PC-3 (cell line): ENCODE results near the gene NDUFB6. TPM values are rescaled to one million over a fixed set of nuclear protein-coding genes. Genes with fewer than 3 reads are reported as not detected.

Source experiments
- ATAC-seq: fragments of 200-7000 bp; cut with Tn5 transposase; 2 replicates; pipeline ENCODE4 v1.9.1; 2020; ENCODE audit warnings: mild to moderate bottlenecking, moderate library complexity
- BruUV-seq: library from RNA; stranded (reverse); fragments of 400-500 nt; replicated peaks from 2 replicates; lab custom pipeline; 2021; lab: Mats Ljungman, UMichigan
- CTCF ChIA-PET: fragments of 300-600 bp; sonication (Branson Sonifier 250); formaldehyde crosslinking; loops from one replicate; lab custom pipeline; 2022; ENCODE audit warnings: antibody characterized with exemption; lab: Charles Lee
- POLR2A ChIA-PET: fragments of 300-600 bp; sonication (Branson Sonifier 250); formaldehyde crosslinking; loops from one replicate; lab custom pipeline; 2022; ENCODE audit warnings: antibody characterized with exemption; ENCODE audit not compliant: unreplicated experiment; lab: Charles Lee
- DNase-seq: peaks from one replicate; pipeline ENCODE4 v3.0.0-alpha.2; 2015
- H2AFZ ChIP-seq: fragments of 300-600 bp; sonication (generic); 2 replicates; pipeline ENCODE4 v1.6.0; 2016; ENCODE audit warnings: antibody characterized with exemption, low read length
- H3F3A ChIP-seq: fragments of 300-600 bp; sonication (generic); one replicate; pipeline ENCODE4 v1.6.0; 2017; ENCODE audit warnings: antibody characterized with exemption, low read length, control low read depth, mild to moderate bottlenecking; ENCODE audit not compliant: unreplicated experiment
- H3K27ac ChIP-seq: fragments of 300-600 bp; sonication (generic); 2 replicates; pipeline ENCODE4 v1.5.1; 2016; ENCODE audit warnings: mild to moderate bottlenecking, low read length
- H3K27me3 ChIP-seq: fragments of 300-600 bp; sonication (generic); 2 replicates; pipeline ENCODE4 v1.6.1; 2016; ENCODE audit warnings: low read length, mixed read lengths
- H3K36me3 ChIP-seq: fragments of 300-600 bp; sonication (generic); 2 replicates; pipeline ENCODE4 v1.6.1; 2016; ENCODE audit warnings: low read depth, mixed run types, low read length, mixed read lengths
- H3K4me1 ChIP-seq: fragments of 300-600 bp; sonication (generic); 2 replicates; pipeline ENCODE4 v1.5.1; 2016; ENCODE audit warnings: low read length; ENCODE audit not compliant: insufficient read depth
- H3K4me2 ChIP-seq: fragments of 300-600 bp; sonication (generic); 2 replicates; pipeline ENCODE4 v1.6.0; 2016; ENCODE audit warnings: low read length
- H3K4me3 ChIP-seq: fragments of 300-600 bp; sonication (generic); 2 replicates; pipeline ENCODE4 v1.5.1; 2016; ENCODE audit warnings: mild to moderate bottlenecking, low read length, mixed read lengths
- H3K79me2 ChIP-seq: fragments of 300-600 bp; sonication (generic); 2 replicates; pipeline ENCODE4 v1.6.1; 2017; ENCODE audit warnings: low read length, mixed read lengths
- H3K9ac ChIP-seq: fragments of 300-600 bp; sonication (generic); 2 replicates; pipeline ENCODE4 v1.6.0; 2016; ENCODE audit warnings: mild to moderate bottlenecking, low read length
- H3K9me2 ChIP-seq: fragments of 300-600 bp; sonication (generic); replicated peaks from 2 replicates; pipeline ENCODE4 v1.6.1; 2016; ENCODE audit warnings: mixed run types, low read length, mixed read lengths
- H3K9me3 ChIP-seq: fragments of 300-600 bp; sonication (generic); 2 replicates; pipeline ENCODE4 v1.6.1; 2016; ENCODE audit warnings: low read length, mixed read lengths
- H4K20me1 ChIP-seq: fragments of 300-600 bp; sonication (generic); 2 replicates; pipeline ENCODE4 v1.6.1; 2016; ENCODE audit warnings: low read length, mixed read lengths
- EZH2 ChIP-seq: fragments of 300-600 bp; sonication (generic); IDR thresholded peaks from one replicate; pipeline ENCODE4 v1.6.1; 2017; ENCODE audit warnings: antibody characterized with exemption, mild to moderate bottlenecking, low read length; ENCODE audit not compliant: unreplicated experiment
- EZH2phosphoT487 ChIP-seq: fragments of 300-600 bp; sonication (generic); IDR thresholded peaks from 2 replicates; pipeline ENCODE4 v1.6.1; 2018; ENCODE audit warnings: mild to moderate bottlenecking, antibody characterized with exemption, low read length, borderline replicate concordance
- intact Hi-C: fragments of 100-400 bp; cut with micrococcal nuclease; formaldehyde crosslinking; loops from 2 replicates; pipeline ENCODE4 v1.9.0; 2023
- total RNA-seq: library from RNA; depleted of rRNA; stranded (reverse); fragments of >200 nt; gene quantifications from 2 replicates; pipeline ENCODE4 v1.2.3, GENCODE V29; 2014
- TF ChIP-seq, protein P1 (sequence below): fragments of 300-600 bp; sonication (generic); conservative IDR thresholded peaks from 2 replicates; pipeline ENCODE4 v1.5.1; 2017; ENCODE audit warnings: antibody characterized with exemption, low read depth, mild to moderate bottlenecking, low read length

NDUFB6 gene
- total RNA-seq, 1 experiment from 2014 or later, result 86.4 TPM

GRCh38 chr9:32558408-32558934 is 14.5 kb downstream of the NDUFB6 start:
- no peak overlapping the region for H2AFZ ChIP-seq
- no peak overlapping the region for H3K9ac ChIP-seq
- no peaks in the 10 kb centered on the region for H3K4me1 ChIP-seq
- no peaks in the 10 kb centered on the region for H3K36me3 ChIP-seq
- H3K9me3 ChIP-seq, result no peaks in the 10 kb centered on the region
- H3K4me3 ChIP-seq, result no peak overlapping the region
- DNase-seq (no peak), ATAC-seq (no peak)
- CTCF ChIA-PET, result no interaction called here
- no peaks in the 10 kb centered on the region for H4K20me1 ChIP-seq
- BruUV-seq, result no TSS peak
- H3K9me2 ChIP-seq, result no peaks in the 10 kb centered on the region
- intact Hi-C loops, result no loop called here
- no peaks in the 10 kb centered on the region for H3F3A ChIP-seq
- H3K79me2 ChIP-seq, result peaks cover 20% of the 10 kb centered on the region; the same call in 1 of the 2 replicates
- TF ChIP-seq EZH2 (no peak), EZH2phosphoT487 (no peak)
- TF ChIP-seq, protein P1, sequence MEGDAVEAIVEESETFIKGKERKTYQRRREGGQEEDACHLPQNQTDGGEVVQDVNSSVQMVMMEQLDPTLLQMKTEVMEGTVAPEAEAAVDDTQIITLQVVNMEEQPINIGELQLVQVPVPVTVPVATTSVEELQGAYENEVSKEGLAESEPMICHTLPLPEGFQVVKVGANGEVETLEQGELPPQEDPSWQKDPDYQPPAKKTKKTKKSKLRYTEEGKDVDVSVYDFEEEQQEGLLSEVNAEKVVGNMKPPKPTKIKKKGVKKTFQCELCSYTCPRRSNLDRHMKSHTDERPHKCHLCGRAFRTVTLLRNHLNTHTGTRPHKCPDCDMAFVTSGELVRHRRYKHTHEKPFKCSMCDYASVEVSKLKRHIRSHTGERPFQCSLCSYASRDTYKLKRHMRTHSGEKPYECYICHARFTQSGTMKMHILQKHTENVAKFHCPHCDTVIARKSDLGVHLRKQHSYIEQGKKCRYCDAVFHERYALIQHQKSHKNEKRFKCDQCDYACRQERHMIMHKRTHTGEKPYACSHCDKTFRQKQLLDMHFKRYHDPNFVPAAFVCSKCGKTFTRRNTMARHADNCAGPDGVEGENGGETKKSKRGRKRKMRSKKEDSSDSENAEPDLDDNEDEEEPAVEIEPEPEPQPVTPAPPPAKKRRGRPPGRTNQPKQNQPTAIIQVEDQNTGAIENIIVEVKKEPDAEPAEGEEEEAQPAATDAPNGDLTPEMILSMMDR, result no peak
- H3K27me3 ChIP-seq, result no peaks in the 10 kb centered on the region
- H3K4me2 ChIP-seq, result no peak overlapping the region
- H3K27ac ChIP-seq, result no peak overlapping the region
- POLR2A ChIA-PET, result no interaction called here

- Histone ChIP-seq H3K36me3 (no peaks in the 10 kb centered on the region), H3K4me2 (no peak overlapping the region), H3K4me1 (0 out of 2 replicates have a peak, but pooled peaks cover 9% of the 10 kb centered on the region), H3K79me2 (peaks cover 26% of the 10 kb centered on the region), H3K9me2 (no peaks in the 10 kb centered on the region), H2AFZ (no peak overlapping the region), H4K20me1 (peaks cover 7% of the 10 kb centered on the region; the same call in 1 of the 2 replicates), H3K9ac (no peak overlapping the region), H3K9me3 (no peaks in the 10 kb centered on the region), H3F3A (no peaks in the 10 kb centered on the region), H3K4me3 (no peak overlapping the region), H3K27me3 (no peaks in the 10 kb centered on the region), H3K27ac (no peak overlapping the region)
- ATAC-seq (no peak), DNase-seq (no peak)
- CTCF ChIA-PET, result interaction anchor here (1.0 kb wide), 1 partner anchor 18 kb away, joined by 3 read pairs; no protein-coding TSS in a partner anchor
- TF ChIP-seq EZH2 (no peak), EZH2phosphoT487 (no peak)
- TF ChIP-seq, protein P1, result no peak
- intact Hi-C loops, result no loop called here
- POLR2A ChIA-PET, result no interaction called here
- BruUV-seq, result no TSS peak
These were observed 18.4 kb downstream of the NDUFB6 start for GRCh38 chr9:32554591-32554990.

DNA sequence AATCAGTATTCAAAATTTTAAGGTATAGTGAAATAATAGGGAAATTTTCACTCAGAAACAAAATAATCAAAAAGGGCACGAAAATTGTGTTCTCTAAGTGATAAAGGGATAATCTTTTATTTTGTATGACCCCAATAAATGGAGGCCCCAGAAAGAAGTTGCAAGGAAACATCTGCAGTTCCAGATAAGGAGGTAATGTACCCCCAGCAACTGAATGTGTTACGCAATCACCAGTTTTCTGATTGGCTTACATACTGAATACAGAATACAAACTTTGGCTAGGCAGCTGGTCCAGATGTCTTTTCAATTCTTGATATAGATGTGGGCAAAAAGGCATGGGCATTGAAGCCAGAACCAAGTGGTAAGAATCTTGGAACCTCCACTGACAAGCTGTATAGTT is 18.9 kb downstream of the NDUFB6 start:
- no peak overlapping the region for H3K27ac ChIP-seq
- no peaks in the 10 kb centered on the region for H3K9me3 ChIP-seq
- H2AFZ ChIP-seq, result no peak overlapping the region
- H3F3A ChIP-seq, result no peaks in the 10 kb centered on the region
- intact Hi-C loops, result no loop called here
- H3K79me2 ChIP-seq, result peaks cover 29% of the 10 kb centered on the region
- DNase-seq (no peak), ATAC-seq (no peak)
- BruUV-seq, result no TSS peak
- H3K4me3 ChIP-seq, result no peak overlapping the region
- TF ChIP-seq, protein P1, result no peak
- TF ChIP-seq EZH2phosphoT487 (no peak), EZH2 (no peak)
- no peaks in the 10 kb centered on the region for H3K27me3 ChIP-seq
- POLR2A ChIA-PET, result no interaction called here
- CTCF ChIA-PET, result interaction anchor here (1.0 kb wide), 1 partner anchor 18 kb away, joined by 3 read pairs; no protein-coding TSS in a partner anchor
- 0 out of 2 replicates have a peak, but pooled peaks cover 9% of the 10 kb centered on the region for H3K4me1 ChIP-seq
- peaks cover 7% of the 10 kb centered on the region; the same call in 1 of the 2 replicates for H4K20me1 ChIP-seq
- no peaks in the 10 kb centered on the region for H3K9me2 ChIP-seq
- H3K9ac ChIP-seq, result no peak overlapping the region
- H3K4me2 ChIP-seq, result no peak overlapping the region
- no peaks in the 10 kb centered on the region for H3K36me3 ChIP-seq
